Lung (tissue), 12 donors: ENCODE measurements around the gene LYRM2. TPM values are rescaled to one million over a fixed set of nuclear protein-coding genes. Genes with fewer than 3 reads are reported as not detected.

Source experiments
- ATAC-seq: fragments of 200-7000 bp; cut with Tn5 transposase; one replicate; pipeline ENCODE4 v1.9.1; 2020; ENCODE audit warnings: moderate number of reproducible peaks; ENCODE audit not compliant: insufficient read depth, low FRiP score
- DNase-seq, 3 donors: peaks; one replicate each; pipeline ENCODE4 v3.0.0-alpha.2; 2013 to 2017
- H3K27ac ChIP-seq, 2 donors: one replicate each; pipeline ENCODE4 v1.5.1; 2013; ENCODE audit warnings: mild to moderate bottlenecking in 2 of 2, moderate library complexity in 2 of 2, control low read depth in 1 of 2, inconsistent platforms in 1 of 2, low read depth in 1 of 2, low read length in 1 of 2
- H3K27me3 ChIP-seq, 3 donors: one replicate each; pipeline ENCODE4 v1.5.1; 2013; ENCODE audit warnings: low read length in 2 of 3; ENCODE audit not compliant: control insufficient read depth in 3 of 3, insufficient read depth in 3 of 3
- H3K36me3 ChIP-seq, 4 donors: one replicate each; pipeline ENCODE4 v1.5.1; 2013; ENCODE audit warnings: low read length in 4 of 4, mild to moderate bottlenecking in 1 of 4, moderate library complexity in 1 of 4; ENCODE audit not compliant: control insufficient read depth in 4 of 4, insufficient read depth in 4 of 4
- H3K4me1 ChIP-seq, 5 donors: one replicate each; pipeline ENCODE4 v1.5.1; 2013; ENCODE audit warnings: low read length in 5 of 5, mild to moderate bottlenecking in 2 of 5, moderate library complexity in 1 of 5; ENCODE audit not compliant: control insufficient read depth in 5 of 5, insufficient read depth in 5 of 5
- H3K4me3 ChIP-seq: one replicate; pipeline ENCODE4 v1.5.1; 2013; ENCODE audit warnings: mild to moderate bottlenecking, control low read depth, moderate library complexity
- H3K9ac ChIP-seq, 2 donors: one replicate each; pipeline ENCODE4 v1.5.1; 2013; ENCODE audit warnings: low read length in 2 of 2, control low read depth in 1 of 2; ENCODE audit not compliant: insufficient read depth in 1 of 2
- H3K9me3 ChIP-seq, 4 donors: one replicate each; pipeline ENCODE4 v1.5.1; 2013; ENCODE audit warnings: low read length in 3 of 4, mild to moderate bottlenecking in 1 of 4, moderate library complexity in 1 of 4; ENCODE audit not compliant: control insufficient read depth in 4 of 4, insufficient read depth in 3 of 4
- CTCF ChIP-seq: IDR thresholded peaks from 2 replicates; pipeline ENCODE4 v1.5.1; 2012; ENCODE audit warnings: mild to moderate bottlenecking; ENCODE audit errors: control extremely low read depth, extremely low read depth
- WGBS, 2 donors: extraction: QIAGEN DNeasy Blood & Tissue Kit; methylation state at CpG; one replicate each; pipeline ENCODE4 v1.1.7; 2013; 5-methylcytosine and 5-hydroxymethylcytosine counted together
- polyA plus RNA-seq, 2 donors: library from polyadenylated mRNA; stranded (reverse); fragments of 200-250 nt; gene quantifications; one replicate each; pipeline ENCODE4 v1.2.1, GENCODE V29; 2013
- total RNA-seq, 2 donors: library from RNA; depleted of rRNA in 1 of 2; stranded (reverse); fragments of >200 nt in 1 of 2; gene quantifications; one replicate each; pipeline ENCODE4 v1.2.1, GENCODE V29; 2014 to 2021
- donor health status: control.
- donor health status: control.
- donor health status: Bipolar disorder and iron deficiency.
- donor health status: healthy.
- donor health status: DM: yes; HTN: yes; CAD: no.

Gene LYRM2
- total and polyA plus RNA-seq, 4 donors: 25.6 to 38.1 (median 27.1) TPM

- 95 to 97% methylated on average over 7 of the region's 7 CpGs for WGBS, 2 donors
- Histone ChIP-seq H3K27me3 (no peaks in the 10 kb centered on the region), H3K9me3 (no peaks in the 10 kb centered on the region), H3K9ac (no peak overlapping the region), H3K4me3 (no peak overlapping the region), H3K36me3 (peaks cover 24 to 46% (median 36%) of the 10 kb centered on the region in 4 donors), H3K4me1 (peaks cover 0 to 12% (median 0%) of the 10 kb centered on the region in 5 donors), H3K27ac (no peak overlapping the region)
- no peak for TF ChIP-seq CTCF
- ATAC-seq: no peak
- DNase-seq: no peak
Observed at GRCh38 chr6:89670935-89671565, 32.5 kb upstream of the LYRM2 start.

DNA sequence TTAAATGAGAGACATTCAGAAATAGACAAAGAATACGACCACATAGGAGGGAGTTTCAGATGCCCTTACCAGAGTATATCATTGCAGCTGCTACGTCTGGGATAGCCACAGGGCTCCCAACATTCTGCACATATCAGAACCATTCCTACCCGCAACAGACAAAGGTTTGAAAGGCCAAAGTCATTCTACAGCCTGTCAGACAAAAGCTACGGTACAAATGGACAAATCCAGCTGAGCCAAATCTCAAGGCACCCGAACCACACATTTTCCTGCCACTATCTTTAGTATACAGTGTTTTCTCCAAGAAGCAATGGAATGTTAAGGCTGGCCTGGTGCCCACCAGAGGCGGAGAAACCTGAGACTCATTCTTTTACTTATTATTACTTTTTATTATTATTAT, 30.5 kb upstream of the LYRM2 start:
- H3K9ac ChIP-seq: no peak overlapping the region
- no peak for ATAC-seq
- peak; percentile 64 to 78 (median 67) for DNase-seq
- no peak for TF ChIP-seq CTCF
- 65 to 75% methylated on average over 6 of the region's 6 CpGs for whole genome bisulfite sequencing, 2 donors
- H3K27me3 ChIP-seq: no peaks in the 10 kb centered on the region
- no peaks in the 10 kb centered on the region for H3K9me3 ChIP-seq
- no peak overlapping the region for H3K4me3 ChIP-seq
- peaks cover 13 to 36% (median 29%) of the 10 kb centered on the region in 4 donors for H3K36me3 ChIP-seq
- no peak overlapping the region for H3K27ac ChIP-seq
- H3K4me1 ChIP-seq: peaks cover 0 to 10% (median 0%) of the 10 kb centered on the region in 5 donors

- DNase-seq (peak in 2 of 3 donors; percentile 49 to 61), ATAC-seq (no peak)
- Histone ChIP-seq H3K4me1 (peaks cover 0 to 10% (median 0%) of the 10 kb centered on the region in 5 donors), H3K4me3 (no peak overlapping the region), H3K9me3 (no peaks in the 10 kb centered on the region), H3K27me3 (no peaks in the 10 kb centered on the region), H3K9ac (no peak overlapping the region), H3K27ac (no peak overlapping the region), H3K36me3 (peaks cover 13 to 36% (median 26%) of the 10 kb centered on the region in 4 donors)
- WGBS, 2 donors: 93 to 94% methylated on average over 5 of the region's 5 CpGs
- TF ChIP-seq CTCF: no peak
Observed at GRCh38 chr6:89667872-89668556, 29.5 kb upstream of the LYRM2 start.
